GM19395 (cell line): ENCODE results near the gene PFKFB3.
"Not testable (repeated sequence)": the region's sequence is repeated elsewhere in the genome, so short reads cannot be mapped to it uniquely, and the experiment has no call there.

Source experiments
- ATAC-seq: cut with Tn5 transposase; IDR thresholded peaks from one replicate; pipeline ENCODE4 v1.9.1; 2021; ENCODE audit warnings: mild to moderate bottlenecking, moderate library complexity; ENCODE audit not compliant: unreplicated experiment

The PFKFB3 gene

DNA sequence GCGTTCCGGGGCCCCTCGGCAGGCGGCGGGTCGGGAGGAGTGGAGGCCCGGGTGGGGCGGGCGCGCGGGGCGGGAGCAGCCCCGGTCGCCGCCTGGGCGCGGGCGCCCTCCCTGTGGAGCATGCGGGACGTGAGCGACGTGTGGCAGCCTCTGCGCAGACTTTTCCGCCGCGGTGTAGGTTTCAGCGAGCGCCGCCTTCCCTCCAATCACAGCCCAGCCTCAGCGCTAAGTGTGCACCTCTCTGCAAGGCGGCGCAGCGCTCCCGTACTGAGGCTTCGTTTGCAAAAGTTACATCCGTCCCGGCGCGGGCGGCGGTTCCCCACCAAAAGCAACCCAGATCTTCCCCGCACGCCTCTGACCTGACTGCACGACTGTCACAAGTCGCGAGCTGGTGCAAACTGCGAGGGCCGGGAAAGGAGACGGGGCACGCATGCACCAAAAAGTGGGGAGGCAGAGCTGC, 1.2 kb upstream of the PFKFB3 start:
- peak; percentile 60 for ATAC-seq

DNA sequence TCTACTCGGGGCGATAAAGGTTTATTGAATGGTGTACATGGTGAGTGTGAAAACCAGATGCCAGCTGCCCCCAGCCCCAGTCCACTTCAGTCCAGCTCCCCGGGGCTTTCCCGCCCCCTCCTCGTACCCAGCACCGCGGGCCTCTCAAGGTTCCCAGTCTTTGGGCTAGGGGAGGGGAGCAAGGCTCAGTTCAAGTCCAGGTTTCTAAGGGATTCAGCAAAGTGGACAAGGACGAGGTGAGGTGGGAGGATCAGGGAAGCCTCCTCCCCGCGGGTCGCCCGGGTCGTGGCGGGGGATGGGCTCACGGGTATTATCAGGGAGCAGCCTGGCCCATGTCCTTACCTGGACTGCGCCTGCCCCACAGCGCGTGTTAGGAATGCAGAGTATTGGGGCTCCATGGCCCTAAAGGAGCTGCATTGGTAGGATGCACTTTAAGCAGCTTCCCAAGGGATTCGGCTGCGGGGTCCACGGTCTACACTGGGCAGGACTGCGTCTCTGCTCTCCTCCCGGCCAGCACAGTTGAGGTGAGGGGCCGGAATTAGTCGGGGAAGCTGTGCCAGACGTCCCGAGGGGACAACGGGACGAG, 541 bp upstream of the PFKFB3 start:
- ATAC-seq = no peak

DNA sequence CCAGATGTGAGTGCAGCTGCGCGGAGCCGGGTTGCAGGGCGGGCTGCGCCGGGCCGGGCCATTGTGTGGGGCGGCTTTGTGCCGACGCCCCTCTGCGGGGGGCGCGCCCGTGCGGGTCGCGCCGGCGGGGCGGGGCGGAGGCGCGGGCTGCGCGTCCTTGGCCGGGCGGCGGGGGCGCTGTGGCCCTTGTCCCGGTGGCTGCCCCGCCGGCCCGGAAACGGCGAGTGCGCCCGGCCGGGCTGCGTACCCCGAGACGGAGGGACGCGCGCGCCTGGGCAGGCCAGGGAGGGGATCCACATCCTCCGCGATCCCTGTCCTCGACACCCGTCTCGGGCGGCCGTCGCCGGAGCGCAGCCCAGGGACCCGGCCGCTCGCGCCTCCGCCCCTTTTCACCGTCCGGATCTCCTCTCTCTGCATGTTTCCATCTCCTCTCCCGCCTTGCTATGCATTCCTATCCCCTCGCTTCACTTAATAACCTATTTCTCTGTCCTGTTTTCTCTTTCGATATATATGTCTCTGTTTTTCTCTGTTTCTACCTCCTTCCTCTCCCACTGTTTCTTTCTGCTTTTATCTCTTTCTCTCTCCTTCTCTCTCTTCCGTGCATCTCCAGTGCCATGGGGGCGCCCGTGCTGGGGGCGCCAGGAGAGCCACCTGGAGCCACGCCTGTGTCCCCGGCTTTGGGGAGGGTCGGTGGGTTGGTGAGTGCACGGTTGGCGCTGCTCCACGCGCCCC, 765 bp downstream of the PFKFB3 start:
- peak; percentile 41 for ATAC-seq

DNA sequence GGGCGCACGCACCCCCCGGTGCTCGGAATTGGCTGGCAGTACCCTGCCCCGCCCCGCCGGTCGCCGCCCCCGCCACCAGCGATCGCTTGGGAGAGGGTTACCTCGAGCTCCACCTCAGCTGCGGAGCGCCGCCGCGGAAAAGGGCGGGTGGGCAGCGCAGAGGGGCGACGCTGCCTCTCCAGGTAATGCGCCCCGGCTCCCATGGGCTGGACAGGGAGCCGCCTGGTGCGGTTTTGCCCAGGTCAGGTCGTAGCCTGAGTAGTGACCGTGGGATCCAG, 1.3 kb downstream of the PFKFB3 start:
- no peak for ATAC-seq

DNA sequence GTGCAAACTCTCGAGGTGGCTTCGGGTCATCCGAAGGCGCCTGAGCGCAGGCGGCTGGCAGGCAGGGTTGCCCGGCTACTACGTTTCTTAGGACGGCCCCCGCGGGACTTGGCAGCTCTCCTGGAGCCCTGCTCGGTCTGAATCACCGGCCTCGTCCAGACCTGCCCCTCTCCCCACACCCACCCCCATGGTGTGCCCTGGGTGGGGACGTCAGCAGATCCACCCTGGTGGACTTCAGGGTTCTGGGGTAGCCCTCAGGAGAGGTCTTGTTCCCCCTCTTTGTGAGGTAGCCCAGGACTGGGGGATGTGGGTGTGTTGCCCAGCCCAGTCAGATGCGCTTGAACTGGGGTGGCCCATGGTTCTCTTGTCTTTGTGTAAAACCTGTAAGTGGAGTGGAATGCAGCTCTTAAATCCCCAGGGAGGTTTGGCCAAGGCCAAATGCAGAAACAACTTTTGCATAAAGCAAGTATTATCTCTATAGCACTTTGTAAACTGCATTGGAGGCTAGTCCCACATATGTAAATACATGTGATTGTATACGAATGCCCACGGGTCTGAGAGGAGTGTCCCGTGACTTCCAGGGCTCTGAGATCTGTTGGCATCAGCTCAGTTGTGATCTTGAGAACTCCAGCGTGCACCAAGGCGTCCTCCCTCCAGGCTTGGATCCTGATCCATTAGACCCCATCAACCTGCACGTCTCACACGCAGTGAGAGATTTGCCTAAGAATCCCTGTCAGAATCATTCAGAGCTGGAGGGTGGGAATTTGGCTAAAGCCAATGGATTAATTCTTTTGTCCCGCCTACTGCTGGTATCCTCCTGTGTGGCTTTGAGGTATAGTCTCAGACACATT, 1.8 kb downstream of the PFKFB3 start:
- ATAC-seq = no peak

DNA sequence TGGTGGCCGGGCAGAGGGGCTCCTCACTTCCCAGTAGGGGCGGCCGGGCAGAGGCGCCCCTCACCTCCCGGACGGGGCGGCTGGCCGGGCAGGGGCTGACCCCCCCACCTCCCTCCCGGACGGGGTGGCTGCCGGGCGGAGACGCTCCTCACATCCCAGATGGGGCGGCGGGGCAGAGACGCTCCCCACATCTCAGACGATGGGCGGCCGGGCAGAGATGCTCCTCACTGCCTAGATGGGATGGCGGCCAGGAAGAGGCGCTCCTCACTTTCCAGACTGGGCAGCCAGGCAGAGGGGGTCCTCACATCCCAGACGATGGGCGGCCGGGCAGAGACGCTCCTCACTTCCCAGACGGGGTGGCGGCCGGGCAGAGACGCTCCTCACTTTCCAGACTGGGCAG, 3.8 kb downstream of the PFKFB3 start:
- not testable (repeated sequence) for ATAC-seq

DNA sequence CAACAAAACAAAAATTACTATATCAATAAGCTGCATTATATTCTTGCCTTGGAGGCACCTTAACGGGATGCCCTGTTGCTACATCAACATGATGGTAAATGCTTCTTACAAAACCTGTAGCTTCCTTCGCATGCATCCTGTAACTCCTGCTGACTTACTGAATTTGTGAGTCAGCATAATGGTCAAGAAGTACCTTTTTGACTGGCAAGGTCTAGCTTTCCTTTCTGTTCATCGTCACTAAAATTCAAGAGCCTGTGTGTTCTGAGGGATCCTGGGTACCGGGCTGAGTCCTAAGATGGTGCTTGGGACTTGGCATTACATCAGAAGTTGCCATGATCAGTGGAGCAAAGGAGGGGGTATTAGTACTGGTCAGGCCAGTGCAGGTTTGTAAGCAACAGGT, 4.9 kb downstream of the PFKFB3 start:
- ATAC-seq = no peak

DNA sequence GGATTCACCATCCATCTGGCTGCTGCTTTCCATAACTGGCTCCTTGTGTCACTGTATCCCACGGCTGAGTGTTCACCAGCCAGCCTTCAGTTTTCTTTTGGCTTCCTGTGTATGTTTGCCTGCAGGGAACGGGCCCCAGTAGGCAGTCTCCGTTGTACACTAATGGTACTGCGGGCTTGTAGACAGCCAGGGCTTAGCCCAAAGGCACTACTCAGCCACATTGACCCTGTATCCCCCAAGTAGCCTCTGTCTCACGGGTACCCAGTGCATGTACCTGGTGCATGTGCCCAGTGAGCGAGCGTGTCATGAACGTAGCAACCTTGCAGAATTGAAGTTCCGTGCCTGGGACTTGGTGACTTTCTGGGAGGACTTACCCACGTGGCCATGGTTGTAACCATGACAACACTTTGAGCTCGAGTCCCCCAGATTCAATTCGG, 6.1 kb downstream of the PFKFB3 start:
- no peak for ATAC-seq

DNA sequence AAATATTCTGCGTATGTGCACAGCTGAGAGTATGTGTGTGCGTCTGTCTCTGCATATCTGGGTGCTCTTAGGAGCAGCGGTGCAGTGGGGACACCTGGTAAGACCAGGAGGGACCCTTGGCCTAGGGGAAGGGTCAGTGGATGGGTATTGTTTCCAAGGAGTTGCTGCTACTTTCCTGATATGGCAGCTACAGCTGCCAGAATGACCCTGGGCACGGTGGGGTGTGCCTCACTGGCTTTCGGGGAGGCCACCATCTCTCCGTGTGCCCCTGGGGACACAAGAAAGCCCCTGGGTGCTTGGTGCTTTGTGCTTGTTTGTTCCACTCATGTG, 8.6 kb downstream of the PFKFB3 start:
- ATAC-seq = no peak

DNA sequence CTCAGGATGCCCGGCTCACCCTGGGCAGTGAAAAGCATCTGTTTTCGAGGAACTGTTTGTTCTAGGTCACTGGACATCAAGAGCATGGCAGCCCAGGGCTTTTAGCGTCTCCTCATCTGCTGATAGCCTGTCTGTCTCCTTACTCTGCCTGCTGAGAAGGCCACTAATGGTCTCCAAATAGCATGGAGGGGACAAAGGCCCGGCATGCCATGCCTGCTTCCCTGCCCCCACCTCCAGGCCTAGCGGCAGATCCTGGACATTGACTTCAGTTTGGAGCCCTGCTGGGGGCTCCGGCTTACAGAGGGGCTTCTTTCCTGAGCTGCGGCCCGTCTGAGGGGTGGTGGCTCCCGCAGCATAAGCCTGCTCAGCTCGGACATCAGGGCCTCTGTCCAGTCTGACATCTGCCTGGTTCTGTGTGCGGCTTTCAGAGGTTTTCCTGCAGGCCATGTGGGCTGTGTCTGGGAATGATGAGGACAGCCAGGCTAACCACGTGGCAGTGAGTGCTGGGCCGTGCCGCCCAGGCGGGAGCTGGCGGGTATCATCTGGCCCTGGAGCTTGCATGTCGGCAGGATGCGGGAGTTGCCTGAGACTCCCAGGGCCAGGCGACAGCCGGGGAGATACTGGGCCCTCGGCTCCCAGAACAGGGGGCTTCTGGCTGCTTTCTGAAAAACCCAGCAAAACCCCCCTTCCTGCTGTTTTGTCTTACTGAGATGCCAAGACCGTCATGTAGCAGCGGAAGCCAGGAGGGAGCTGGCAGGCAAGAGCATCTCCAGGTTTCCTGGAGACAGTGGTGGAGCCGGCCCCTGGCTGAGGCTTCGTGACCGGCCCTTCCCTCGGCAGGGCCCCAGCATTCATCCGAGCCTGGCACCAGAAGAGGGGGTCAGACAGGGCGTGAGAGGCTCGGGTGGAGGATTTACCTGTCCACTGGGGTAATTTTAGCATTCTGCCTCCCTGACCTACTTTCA, 9.2 kb downstream of the PFKFB3 start:
- ATAC-seq = no peak

DNA sequence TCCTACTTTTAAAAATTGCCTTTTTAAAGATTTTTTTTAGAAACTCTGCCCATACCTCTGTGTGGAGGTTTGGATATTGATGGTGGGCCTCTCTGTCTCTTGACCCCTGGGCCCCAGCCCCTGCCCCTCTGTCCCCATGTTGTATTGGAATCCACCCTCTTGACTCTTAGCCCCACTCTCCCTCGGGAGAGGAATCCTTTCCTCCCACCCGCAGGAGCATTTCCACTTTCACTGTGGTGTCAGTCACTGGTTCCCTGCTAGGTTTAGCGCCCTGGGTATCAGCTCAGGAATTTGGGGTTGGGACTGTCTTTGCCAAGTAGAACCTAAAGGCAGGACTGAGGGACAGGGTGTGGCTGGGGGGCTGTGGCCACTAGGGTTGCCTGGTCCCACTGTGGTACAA, 10.1 kb downstream of the PFKFB3 start:
- no peak for ATAC-seq

DNA sequence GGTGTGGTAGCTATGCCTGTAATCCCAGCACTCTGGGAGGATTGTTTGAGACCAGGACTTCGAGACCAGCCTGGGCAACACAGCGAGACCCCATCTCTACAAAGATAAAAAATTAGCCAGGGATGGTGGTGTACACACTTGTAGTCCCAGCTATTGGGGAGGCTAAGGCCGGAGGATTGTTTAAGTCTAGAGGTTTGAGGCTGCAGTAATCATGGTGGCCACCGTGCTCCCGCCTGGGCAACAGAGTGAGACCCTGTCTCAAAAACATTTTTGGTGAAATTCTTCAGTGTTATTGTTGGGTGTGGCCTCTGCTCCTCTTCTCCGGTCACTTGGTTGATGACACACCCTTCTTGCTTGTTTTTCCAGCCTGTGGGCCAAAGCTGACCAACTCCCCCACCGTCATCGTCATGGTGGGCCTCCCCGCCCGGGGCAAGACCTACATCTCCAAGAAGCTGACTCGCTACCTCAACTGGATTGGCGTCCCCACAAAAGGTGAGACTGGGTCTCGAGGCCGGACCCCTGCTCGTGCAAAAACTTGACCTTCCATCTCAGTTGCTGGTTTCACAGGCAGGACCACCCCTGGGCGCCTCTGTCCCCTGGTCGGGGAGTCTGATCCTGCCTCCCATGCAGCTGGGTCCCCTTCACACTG, 10.6 kb downstream of the PFKFB3 start:
- ATAC-seq = no peak

DNA sequence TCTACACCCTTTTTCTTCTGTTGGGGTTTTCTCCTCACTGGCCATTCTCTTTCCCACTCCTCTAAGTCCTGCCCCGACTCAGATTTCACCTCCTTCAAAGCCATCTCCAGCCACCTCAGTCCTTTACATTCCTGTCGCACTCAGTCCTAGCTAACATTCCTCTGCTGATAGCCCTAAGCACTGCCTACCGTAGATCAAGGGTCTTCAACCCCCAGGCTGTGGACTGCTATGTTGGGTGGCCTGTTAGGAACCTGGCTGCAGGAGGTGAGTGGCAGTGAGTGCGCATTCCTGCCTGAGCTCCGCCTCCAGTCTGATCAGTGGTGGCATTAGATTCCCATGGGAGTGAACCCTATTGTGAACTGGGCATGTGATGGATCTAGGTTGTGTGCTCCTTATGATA, 11.2 kb downstream of the PFKFB3 start:
- ATAC-seq = no peak

DNA sequence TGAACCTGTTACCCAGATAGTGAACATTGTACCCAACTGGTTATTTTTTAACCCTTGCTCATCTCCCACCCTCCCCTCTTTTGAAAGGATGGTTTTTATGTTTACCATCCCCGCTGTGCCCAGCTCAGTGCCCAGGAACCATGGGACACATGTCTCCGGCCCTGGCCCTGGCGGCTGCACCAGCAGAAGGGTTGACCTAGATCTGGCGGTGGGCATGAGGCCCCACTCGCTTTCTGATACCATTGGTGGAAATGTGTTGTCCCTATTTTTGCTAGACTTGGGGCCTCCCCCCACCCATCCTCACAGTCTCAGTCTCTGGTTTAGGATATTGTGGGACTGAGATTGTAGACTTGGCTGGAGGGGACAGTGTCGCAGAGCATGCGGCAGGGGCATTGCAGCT, 11.9 kb downstream of the PFKFB3 start:
- no peak for ATAC-seq

DNA sequence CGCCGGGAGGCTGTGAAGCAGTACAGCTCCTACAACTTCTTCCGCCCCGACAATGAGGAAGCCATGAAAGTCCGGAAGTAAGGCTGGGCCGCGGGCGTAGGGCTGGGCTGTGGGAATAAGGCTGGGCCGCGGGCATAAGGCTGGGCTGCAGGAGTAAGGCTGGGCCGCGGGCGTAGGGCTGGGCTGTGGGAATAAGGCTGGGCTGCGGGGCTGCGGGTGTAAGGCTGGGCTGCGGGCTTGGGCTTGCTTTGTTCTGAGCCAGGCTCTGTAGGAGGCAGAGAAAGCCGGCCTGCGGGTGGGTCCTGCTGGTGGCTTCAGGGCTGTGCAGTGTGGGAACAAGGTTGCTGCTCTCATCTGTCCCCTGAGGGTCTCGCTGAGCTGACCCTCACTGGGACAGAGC, 12.5 kb downstream of the PFKFB3 start:
- no peak for ATAC-seq

DNA sequence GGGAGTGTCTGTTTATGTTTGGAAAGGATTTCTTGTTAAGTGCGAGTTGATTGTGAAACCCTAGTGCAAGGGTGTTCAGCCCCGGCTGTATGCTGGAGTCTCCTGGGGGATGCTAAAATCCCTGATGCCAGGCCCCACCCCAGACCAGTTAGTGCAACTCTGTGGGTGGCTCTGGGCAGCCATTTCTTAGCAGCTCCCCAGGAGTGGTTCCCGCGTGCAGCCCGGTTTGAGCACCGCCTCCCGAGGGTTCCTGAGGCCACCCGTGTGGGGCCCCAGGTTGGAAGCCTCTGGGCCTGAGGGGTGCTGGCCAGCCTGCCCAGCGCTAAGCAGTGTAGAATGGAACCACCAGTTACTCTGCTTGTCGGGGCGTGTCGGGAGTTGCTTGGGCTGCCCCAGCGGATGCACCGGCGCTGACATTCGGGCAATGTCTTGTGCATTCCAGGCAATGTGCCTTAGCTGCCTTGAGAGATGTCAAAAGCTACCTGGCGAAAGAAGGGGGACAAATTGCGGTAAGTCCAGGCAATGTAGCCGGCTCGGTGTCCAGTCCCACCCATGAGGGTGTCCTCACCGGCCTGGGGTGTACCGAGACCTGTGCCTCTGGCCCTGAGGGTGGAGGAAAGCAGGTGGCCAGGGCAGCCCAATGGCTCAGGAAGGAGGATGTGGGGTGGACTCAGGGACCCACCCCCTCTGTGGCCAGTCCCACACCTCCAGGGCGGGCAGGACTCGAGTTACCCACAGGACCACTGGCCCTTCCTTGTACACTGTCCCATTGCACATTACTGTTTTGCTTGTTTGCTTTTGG, 13.2 kb downstream of the PFKFB3 start:
- no peak for ATAC-seq

DNA sequence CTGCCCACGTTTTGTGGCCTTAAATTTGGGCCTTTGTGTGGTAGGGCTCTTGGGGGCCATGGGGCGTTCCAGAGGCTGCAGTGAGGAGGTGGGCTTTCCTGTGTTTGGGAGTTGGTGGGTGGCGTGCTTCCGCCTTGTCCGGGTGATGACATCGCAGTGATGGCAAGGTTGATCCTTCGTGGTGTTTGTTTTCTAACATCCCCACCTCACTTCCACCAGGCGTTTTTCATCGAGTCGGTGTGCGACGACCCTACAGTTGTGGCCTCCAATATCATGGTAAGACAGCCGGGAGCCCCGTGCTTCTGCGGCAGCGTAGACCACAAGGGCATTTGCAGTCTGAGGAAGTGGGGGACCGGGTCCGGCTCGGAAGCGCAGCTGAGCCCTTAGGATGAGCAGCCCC, 14.2 kb downstream of the PFKFB3 start:
- no peak for ATAC-seq

DNA sequence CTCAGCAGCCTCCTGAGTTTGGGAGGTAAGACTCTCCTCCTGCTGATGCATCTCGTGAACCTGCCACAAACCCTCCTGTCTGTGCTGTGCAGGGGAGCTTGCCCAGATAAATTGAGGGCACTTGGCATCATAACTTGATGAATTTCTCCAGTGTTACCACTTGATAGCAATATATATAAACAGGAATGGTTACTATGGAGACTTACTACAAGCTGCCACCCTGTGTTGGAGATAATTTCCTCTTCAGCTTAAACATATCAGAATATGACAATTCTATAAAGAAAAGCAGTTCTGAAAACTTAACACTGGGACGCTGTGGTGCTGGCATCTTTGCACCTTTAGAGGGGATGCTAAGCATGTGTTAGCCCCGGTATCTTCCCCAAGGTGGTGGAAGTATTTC, 14.9 kb downstream of the PFKFB3 start:
- ATAC-seq = no peak

DNA sequence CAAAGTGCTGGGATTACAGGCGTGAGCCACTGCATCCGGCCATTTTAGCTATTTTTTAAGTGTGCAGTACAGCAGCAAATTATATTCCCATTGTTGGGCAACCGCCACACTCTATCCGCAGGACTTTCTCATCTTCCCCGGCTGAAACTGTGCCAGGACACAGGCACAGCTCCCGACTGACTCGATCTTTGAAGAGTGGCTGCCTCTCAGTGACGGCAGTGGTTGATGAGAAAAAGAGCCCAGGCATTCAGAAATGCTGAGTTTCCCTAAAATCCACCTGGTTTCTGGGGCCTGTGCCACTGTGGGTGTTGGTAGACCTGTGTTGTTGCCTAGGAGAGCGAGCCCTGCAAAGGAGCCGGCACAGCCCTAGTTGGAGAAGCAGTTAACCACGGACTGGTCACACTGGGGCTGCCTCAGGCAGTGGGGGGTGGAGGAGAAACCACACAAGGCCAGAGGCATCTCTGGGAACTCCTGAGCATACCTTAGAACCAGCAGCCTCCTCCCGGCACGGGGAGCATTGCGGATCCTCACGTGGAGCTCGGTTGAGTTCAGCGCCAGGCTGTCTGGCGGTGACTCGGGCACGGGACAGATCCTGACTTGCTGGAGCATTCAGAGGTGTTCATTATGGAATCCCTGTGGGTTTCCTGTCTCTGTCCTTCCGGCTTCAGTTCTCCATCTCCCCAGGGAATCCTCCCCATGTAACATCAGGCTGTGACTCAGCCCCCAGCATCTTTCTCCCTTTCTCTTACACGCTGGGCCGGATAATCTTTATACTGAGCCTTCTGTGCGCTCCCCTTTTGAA, 16.2 kb downstream of the PFKFB3 start:
- no peak for ATAC-seq
